Lower lobe of right lung (tissue), 2 donors: ENCODE measurements around the gene TOE1. TPM values are rescaled to one million over a fixed set of nuclear protein-coding genes. Genes with fewer than 3 reads are reported as not detected.

Experiments
- ATAC-seq, 2 donors: fragments of 200-7000 bp; cut with Tn5 transposase; one replicate each; pipeline ENCODE4 v1.9.1; 2020 to 2022; ENCODE audit warnings: mild to moderate bottlenecking in 2 of 2, moderate library complexity in 2 of 2
- DNase-seq: peaks from one replicate; pipeline ENCODE4 v3.0.0-alpha.2; 2020
- H3K27ac ChIP-seq: fragments of 200-600 bp; one replicate; pipeline ENCODE4 v1.8.0; 2022
- H3K27me3 ChIP-seq: fragments of 200-600 bp; one replicate; pipeline ENCODE4 v1.8.0; 2022; ENCODE audit warnings: low read depth
- H3K36me3 ChIP-seq: fragments of 200-600 bp; one replicate; pipeline ENCODE4 v1.8.0; 2022; ENCODE audit warnings: mild to moderate bottlenecking
- H3K4me1 ChIP-seq: fragments of 200-600 bp; one replicate; pipeline ENCODE4 v1.8.0; 2022
- H3K4me3 ChIP-seq: fragments of 200-600 bp; one replicate; pipeline ENCODE4 v1.8.0; 2022; ENCODE audit warnings: mild to moderate bottlenecking
- H3K9me3 ChIP-seq: fragments of 200-600 bp; one replicate; pipeline ENCODE4 v1.8.0; 2022
- CTCF ChIP-seq: fragments of 200-600 bp; IDR thresholded peaks from one replicate; pipeline ENCODE4 v1.8.0; 2022; ENCODE audit warnings: antibody characterized with exemption, mild to moderate bottlenecking
- intact Hi-C: fragments of 100-400 bp; cut with DNase I; formaldehyde crosslinking; loops from one replicate; pipeline ENCODE4 v1.11.0; 2022
- total RNA-seq: library from RNA; stranded (reverse); fragmentation: NEBNext Ultra II Directional; extraction: Animal tissue kit (Norgen Biotek cat#: 25700); gene quantifications from one replicate; pipeline ENCODE4 v1.2.1, GENCODE V29; 2021
- donor health status: DM: no; HTN: yes; CAD: no; lungs with severe emphysema.

The TOE1 gene
- total RNA-seq, 1 donor from 2014 or later, result 11.5 TPM

DNA sequence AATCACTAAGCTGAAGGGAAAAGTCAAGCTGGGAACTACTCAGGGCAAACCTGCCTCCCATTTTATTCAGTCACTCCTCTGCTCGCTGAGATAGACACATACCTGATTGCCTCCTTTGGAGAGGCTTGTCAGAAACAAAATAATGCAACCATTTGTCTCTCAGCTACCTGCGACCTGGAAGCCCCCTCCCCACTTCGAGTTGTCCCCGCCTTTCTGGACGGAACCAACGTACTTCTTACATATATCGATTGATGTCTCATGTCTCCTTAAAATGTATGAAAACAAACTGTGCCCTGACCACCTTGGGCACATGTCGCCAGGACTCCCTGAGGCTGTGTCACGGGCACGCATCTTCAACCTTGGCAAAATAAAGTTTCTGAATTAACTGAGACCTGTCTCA lies 34.7 kb upstream of the TOE1 start:
- intact Hi-C loops, result no loop called here
- Histone ChIP-seq H3K27ac (no peak overlapping the region), H3K36me3 (no peaks in the 10 kb centered on the region), H3K27me3 (no peaks in the 10 kb centered on the region), H3K4me3 (no peak overlapping the region), H3K4me1 (peaks cover 16% of the 10 kb centered on the region), H3K9me3 (no peaks in the 10 kb centered on the region)
- no peak for ATAC-seq
- no peak for DNase-seq
- no peak for TF ChIP-seq CTCF

DNA sequence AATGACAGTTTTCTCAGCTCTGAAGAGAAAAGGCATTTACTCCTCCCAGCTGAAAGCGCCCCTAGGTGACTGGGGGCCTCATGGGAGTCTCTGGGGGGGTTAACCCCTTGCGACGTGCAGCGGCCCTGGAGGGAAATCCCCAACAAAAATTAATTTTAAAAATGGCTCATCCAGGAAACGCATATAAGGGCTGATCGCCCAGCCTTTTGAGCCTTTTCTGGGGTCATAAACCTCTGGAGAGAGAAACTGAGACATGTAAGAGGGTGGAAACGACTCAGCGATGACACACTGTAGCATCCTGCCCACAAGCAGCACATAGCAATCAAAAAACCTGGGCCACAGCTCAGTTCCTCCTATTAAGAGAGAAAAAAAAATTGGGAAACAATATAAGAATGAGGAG lies 33.7 kb upstream of the TOE1 start:
- no peak for TF ChIP-seq CTCF
- Histone ChIP-seq H3K4me3 (no peak overlapping the region), H3K27me3 (no peaks in the 10 kb centered on the region), H3K36me3 (no peaks in the 10 kb centered on the region), H3K4me1 (peaks cover 16% of the 10 kb centered on the region), H3K9me3 (no peaks in the 10 kb centered on the region), H3K27ac (no peak overlapping the region)
- intact Hi-C loops, result no loop called here
- no peak for DNase-seq
- ATAC-seq, result no peak

DNA sequence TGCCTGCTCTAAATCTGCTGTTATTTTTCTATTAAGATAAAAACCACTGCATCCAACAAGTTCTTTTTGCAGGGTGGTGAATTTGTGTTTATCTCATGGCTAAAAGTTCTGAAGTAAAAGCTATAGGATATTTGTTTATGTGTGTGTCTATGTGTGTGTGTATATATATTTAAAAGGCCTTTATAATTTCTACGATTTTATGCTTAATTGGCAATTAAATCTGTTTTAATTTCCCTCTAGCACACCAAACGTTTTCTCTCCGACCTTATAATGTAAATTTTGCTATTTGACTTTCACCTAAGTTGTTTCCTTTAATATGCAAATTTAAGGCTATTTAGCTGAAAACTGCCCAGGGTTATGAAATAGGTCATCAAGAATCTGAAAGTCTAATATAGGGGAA lies 33.1 kb upstream of the TOE1 start:
- DNase-seq, result no peak
- no peak overlapping the region for H3K27ac ChIP-seq
- no peaks in the 10 kb centered on the region for H3K36me3 ChIP-seq
- H3K27me3 ChIP-seq, result no peaks in the 10 kb centered on the region
- peaks cover 16% of the 10 kb centered on the region for H3K4me1 ChIP-seq
- H3K9me3 ChIP-seq, result no peaks in the 10 kb centered on the region
- TF ChIP-seq CTCF, result no peak
- intact Hi-C loops, result no loop called here
- H3K4me3 ChIP-seq, result no peak overlapping the region
- ATAC-seq, result no peak

- Histone ChIP-seq H3K27ac (no peak overlapping the region), H3K9me3 (no peaks in the 10 kb centered on the region), H3K27me3 (no peaks in the 10 kb centered on the region), H3K4me3 (no peak overlapping the region), H3K36me3 (no peaks in the 10 kb centered on the region), H3K4me1 (no peaks in the 10 kb centered on the region)
- intact Hi-C loops, result no loop called here
- DNase-seq, result no peak
- no peak for ATAC-seq
- no peak for TF ChIP-seq CTCF
Measured at GRCh38 chr1:45314266-45314665, 25.7 kb upstream of the TOE1 start.

DNA sequence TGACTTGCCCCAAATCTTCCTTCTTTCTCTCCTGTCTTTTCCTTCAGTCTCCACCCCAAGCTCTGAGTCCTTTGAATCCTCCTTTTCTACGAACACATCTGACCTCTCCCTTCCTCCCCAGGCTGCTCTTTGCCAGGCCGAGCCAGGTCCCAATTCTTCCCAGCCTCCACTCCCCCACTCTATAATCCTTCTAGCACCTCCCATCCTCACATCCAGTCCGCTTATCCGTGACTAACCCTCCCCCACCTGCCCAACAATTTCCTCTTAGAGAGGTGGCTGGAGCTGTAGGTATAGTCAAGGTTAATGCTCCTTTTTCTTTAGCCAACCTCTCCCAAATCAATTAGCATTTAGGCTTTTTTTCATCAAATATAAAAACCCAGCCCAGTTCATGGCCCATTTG lies 22.8 kb upstream of the TOE1 start:
- no peak for TF ChIP-seq CTCF
- H3K27me3 ChIP-seq, result no peaks in the 10 kb centered on the region
- no peaks in the 10 kb centered on the region for H3K9me3 ChIP-seq
- no peaks in the 10 kb centered on the region for H3K36me3 ChIP-seq
- no peaks in the 10 kb centered on the region for H3K4me1 ChIP-seq
- DNase-seq, result no peak
- H3K27ac ChIP-seq, result no peak overlapping the region
- ATAC-seq, result no peak
- no peak overlapping the region for H3K4me3 ChIP-seq
- intact Hi-C loops, result no loop called here

DNA sequence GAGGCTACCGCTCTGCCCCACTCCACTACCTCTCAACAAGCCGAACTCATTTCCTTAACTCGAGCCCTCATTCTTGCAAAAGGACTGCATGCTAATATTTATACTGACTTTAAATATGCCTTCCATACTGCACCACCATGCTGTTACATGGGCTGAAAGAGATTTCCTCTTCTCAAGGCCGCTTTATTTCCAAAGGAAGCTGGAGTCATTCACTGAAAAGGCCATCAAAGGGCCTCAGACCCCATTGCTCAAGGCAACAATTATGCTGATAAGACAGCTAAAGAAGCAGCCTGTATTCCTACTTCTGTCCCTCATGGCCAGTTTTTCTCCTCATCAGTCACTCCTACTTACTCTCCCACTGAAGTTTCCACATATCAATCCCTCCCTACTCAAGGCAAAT lies 20.2 kb upstream of the TOE1 start:
- Histone ChIP-seq H3K27me3 (no peaks in the 10 kb centered on the region), H3K9me3 (no peaks in the 10 kb centered on the region), H3K4me3 (no peak overlapping the region), H3K27ac (no peak overlapping the region), H3K36me3 (no peaks in the 10 kb centered on the region), H3K4me1 (no peaks in the 10 kb centered on the region)
- TF ChIP-seq CTCF, result no peak
- no peak for DNase-seq
- intact Hi-C loops, result no loop called here
- no peak for ATAC-seq
